RWPE2 (cell line): ENCODE measurements around the gene SF3B2.

ENCODE experiments used
- ATAC-seq: fragments of 200-7000 bp; cut with Tn5 transposase; 3 replicates; pipeline ENCODE4 v1.9.1; 2021; ENCODE audit warnings: low read depth
- DNase-seq: peaks from one replicate; pipeline ENCODE4 v3.0.0-alpha.2; 2020; ENCODE audit warnings: low spot score
- H3K27ac ChIP-seq: fragments of 450-650 bp; 2 replicates; pipeline ENCODE4 v1.5.1; 2017; ENCODE audit warnings: mild to moderate bottlenecking; ENCODE audit not compliant: poor library complexity, severe bottlenecking
- H3K27me3 ChIP-seq: fragments of 250-450 bp; sonication (Bioruptor Pico); 2 replicates; pipeline ENCODE4 v1.5.1; 2021; ENCODE audit warnings: mild to moderate bottlenecking, moderate library complexity; ENCODE audit not compliant: insufficient read depth, poor library complexity, severe bottlenecking
- H3K36me3 ChIP-seq: fragments of 250-450 bp; sonication (Bioruptor Pico); 2 replicates; pipeline ENCODE4 v1.5.1; 2020; ENCODE audit warnings: low read depth, mild to moderate bottlenecking, moderate library complexity
- H3K4me1 ChIP-seq: fragments of 250-450 bp; sonication (Bioruptor Pico); 2 replicates; pipeline ENCODE4 v1.5.1; 2021; ENCODE audit warnings: mild to moderate bottlenecking, moderate library complexity; ENCODE audit not compliant: insufficient read depth, poor library complexity, severe bottlenecking
- H3K4me3 ChIP-seq: fragments of 250-450 bp; sonication (Bioruptor Pico); 2 replicates; pipeline ENCODE4 v1.5.1; 2021; ENCODE audit warnings: mild to moderate bottlenecking, moderate library complexity; ENCODE audit not compliant: severe bottlenecking
- H3K9me3 ChIP-seq: fragments of 250-450 bp; sonication (Bioruptor Pico); 2 replicates; pipeline ENCODE4 v1.5.1; 2021; ENCODE audit warnings: mild to moderate bottlenecking, moderate library complexity; ENCODE audit not compliant: severe bottlenecking
- CTCF ChIP-seq: fragments of 450-650 bp; IDR thresholded peaks from one replicate; pipeline ENCODE4 v1.5.1; 2017; ENCODE audit warnings: mild to moderate bottlenecking, moderate library complexity; ENCODE audit not compliant: poor library complexity, severe bottlenecking

Gene SF3B2

GRCh38 chr11:66116576-66117361, 64.6 kb downstream of the SF3B2 start:
- Histone ChIP-seq H3K4me1 (peaks cover 66% of the 10 kb centered on the region), H3K4me3 (no peak overlapping the region), H3K27ac (peak overlapping the region; percentile 98), H3K27me3 (no peaks in the 10 kb centered on the region), H3K36me3 (no peaks in the 10 kb centered on the region), H3K9me3 (no peaks in the 10 kb centered on the region)
- DNase-seq (no peak), ATAC-seq (no peak)
- TF ChIP-seq CTCF: no peak

- Histone ChIP-seq H3K27me3 (no peaks in the 10 kb centered on the region), H3K9me3 (no peaks in the 10 kb centered on the region), H3K4me1 (peaks cover 47% of the 10 kb centered on the region), H3K27ac (peak overlapping the region; percentile 98), H3K4me3 (no peak overlapping the region), H3K36me3 (no peaks in the 10 kb centered on the region)
- DNase-seq (no peak), ATAC-seq (no peak)
- TF ChIP-seq CTCF: no peak
Measured at GRCh38 chr11:66118847-66119246, 66.7 kb downstream of the SF3B2 start.
